Parathyroid adenoma (tissue), 2 donors: ENCODE results near the gene GIMAP4.
A peak's percentile ranks its signal among the peaks of the same experiment; 100 is the strongest.

ENCODE experiments used
- H2AFZ ChIP-seq: fragments of 300-600 bp; sonication (generic); one replicate; pipeline ENCODE4 v1.7.0; 2017; ENCODE audit warnings: antibody characterized with exemption, mild to moderate bottlenecking
- H3K27ac ChIP-seq: fragments of 300-600 bp; sonication (generic); one replicate; pipeline ENCODE4 v1.7.0; 2017
- H3K27me3 ChIP-seq: fragments of 300-600 bp; sonication (generic); one replicate; pipeline ENCODE4 v1.7.0; 2017; ENCODE audit warnings: low read length; ENCODE audit not compliant: control insufficient read depth, insufficient read depth
- H3K36me3 ChIP-seq: fragments of 300-600 bp; sonication (generic); one replicate; pipeline ENCODE4 v1.7.0; 2017; ENCODE audit warnings: low read length; ENCODE audit not compliant: control insufficient read depth, insufficient read depth
- H3K4me1 ChIP-seq: fragments of 300-600 bp; sonication (generic); one replicate; pipeline ENCODE4 v1.7.0; 2017; ENCODE audit warnings: control low read depth
- H3K4me2 ChIP-seq: fragments of 300-600 bp; sonication (generic); one replicate; pipeline ENCODE4 v1.7.0; 2017; ENCODE audit warnings: low read length
- H3K4me3 ChIP-seq: fragments of 300-600 bp; sonication (generic); one replicate; pipeline ENCODE4 v1.7.0; 2017; ENCODE audit warnings: low read depth, low read length
- H3K79me2 ChIP-seq: fragments of 300-600 bp; sonication (generic); one replicate; pipeline ENCODE4 v1.7.0; 2017; ENCODE audit warnings: control low read depth
- H3K9ac ChIP-seq: fragments of 300-600 bp; sonication (generic); one replicate; pipeline ENCODE4 v1.7.0; 2017; ENCODE audit warnings: mild to moderate bottlenecking
- H3K9me3 ChIP-seq: fragments of 300-600 bp; sonication (generic); one replicate; pipeline ENCODE4 v1.7.0; 2017; ENCODE audit warnings: low read length; ENCODE audit not compliant: control insufficient read depth
- CTCF ChIP-seq: fragments of 300-600 bp; sonication (generic); IDR thresholded peaks from one replicate; pipeline ENCODE4 v1.7.0; 2017; ENCODE audit warnings: antibody characterized with exemption, mild to moderate bottlenecking
- donor health status: primary hyperparathyroidism.

The GIMAP4 gene

GRCh38 chr7:150585199-150585598 lies 18.0 kb downstream of the GIMAP4 start:
- H3K27ac ChIP-seq = peak overlapping the region; percentile 55
- TF ChIP-seq CTCF = no peak
- H3K36me3 ChIP-seq = no peaks in the 10 kb centered on the region
- H3K9ac ChIP-seq = no peak overlapping the region
- H3K9me3 ChIP-seq = no peaks in the 10 kb centered on the region
- no peaks in the 10 kb centered on the region for H3K79me2 ChIP-seq
- H3K4me2 ChIP-seq = no peak overlapping the region
- no peaks in the 10 kb centered on the region for H3K27me3 ChIP-seq
- no peak overlapping the region for H3K4me3 ChIP-seq
- H3K4me1 ChIP-seq = no peaks in the 10 kb centered on the region
- H2AFZ ChIP-seq = no peak overlapping the region

GRCh38 chr7:150586068-150586784 lies 19.0 kb downstream of the GIMAP4 start:
- Histone ChIP-seq H3K4me2 (no peak overlapping the region), H3K27me3 (no peaks in the 10 kb centered on the region), H3K4me3 (no peak overlapping the region), H3K9me3 (no peaks in the 10 kb centered on the region), H3K4me1 (no peaks in the 10 kb centered on the region), H3K27ac (peak overlapping the region; percentile 55), H3K79me2 (no peaks in the 10 kb centered on the region), H2AFZ (no peak overlapping the region), H3K36me3 (no peaks in the 10 kb centered on the region), H3K9ac (no peak overlapping the region)
- no peak for TF ChIP-seq CTCF

- Histone ChIP-seq H3K9me3 (no peaks in the 10 kb centered on the region), H3K36me3 (no peaks in the 10 kb centered on the region), H3K27ac (peak overlapping the region; percentile 55), H2AFZ (no peak overlapping the region), H3K4me3 (no peak overlapping the region), H3K4me1 (no peaks in the 10 kb centered on the region), H3K9ac (no peak overlapping the region), H3K4me2 (no peak overlapping the region), H3K79me2 (no peaks in the 10 kb centered on the region), H3K27me3 (no peaks in the 10 kb centered on the region)
- TF ChIP-seq CTCF = no peak
These were observed 19.6 kb downstream of the GIMAP4 start for GRCh38 chr7:150586785-150587152.

- Histone ChIP-seq H3K27me3 (no peaks in the 10 kb centered on the region), H2AFZ (no peak overlapping the region), H3K9ac (no peak overlapping the region), H3K4me1 (no peaks in the 10 kb centered on the region), H3K9me3 (no peaks in the 10 kb centered on the region), H3K79me2 (no peaks in the 10 kb centered on the region), H3K4me3 (no peak overlapping the region), H3K27ac (peak overlapping the region; percentile 45), H3K36me3 (no peaks in the 10 kb centered on the region), H3K4me2 (no peak overlapping the region)
- TF ChIP-seq CTCF = no peak
These were observed 20.4 kb downstream of the GIMAP4 start for GRCh38 chr7:150587551-150587950.

GRCh38 chr7:150594805-150595204 lies 27.6 kb downstream of the GIMAP4 start:
- no peak overlapping the region for H3K4me3 ChIP-seq
- H3K27ac ChIP-seq = no peak overlapping the region
- no peaks in the 10 kb centered on the region for H3K9me3 ChIP-seq
- no peak overlapping the region for H2AFZ ChIP-seq
- H3K36me3 ChIP-seq = no peaks in the 10 kb centered on the region
- H3K9ac ChIP-seq = no peak overlapping the region
- no peak overlapping the region for H3K4me2 ChIP-seq
- H3K27me3 ChIP-seq = no peaks in the 10 kb centered on the region
- H3K79me2 ChIP-seq = no peaks in the 10 kb centered on the region
- no peaks in the 10 kb centered on the region for H3K4me1 ChIP-seq
- no peak for TF ChIP-seq CTCF
